Liver (tissue), 3 donors: ENCODE results near the gene UBE2R2.

Experiments used
- ATF3 ChIP-seq: IDR thresholded peaks from 2 replicates; pipeline ENCODE4 v1.6.1; 2016; ENCODE audit warnings: antibody characterized with exemption
- CTCF ChIP-seq: fragments of 150-350 bp; IDR thresholded peaks from 2 replicates; pipeline ENCODE4 v1.5.1; 2017; ENCODE audit warnings: improper control_type of control experiment, low read depth, low read length; ENCODE audit not compliant: missing input control
- GABPA ChIP-seq, 2 donors: IDR thresholded peaks in 1 of 2; conservative IDR thresholded peaks in 1 of 2; 2 replicates each; pipeline ENCODE4 v1.6.1; 2016; ENCODE audit warnings: antibody characterized with exemption in 2 of 2, mild to moderate bottlenecking in 1 of 2, moderate library complexity in 1 of 2
- HNF4G ChIP-seq: IDR thresholded peaks from 2 replicates; pipeline ENCODE4 v1.6.1; 2016; ENCODE audit warnings: antibody characterized with exemption
- JUND ChIP-seq, 2 donors: IDR thresholded peaks; 2 replicates each; pipeline ENCODE4 v1.6.1; 2016; ENCODE audit warnings: antibody characterized with exemption in 2 of 2
- MAX ChIP-seq: IDR thresholded peaks from 2 replicates; pipeline ENCODE4 v1.6.1; 2016; ENCODE audit warnings: antibody characterized with exemption
- RAD21 ChIP-seq, 2 donors: IDR thresholded peaks; 2 replicates each; pipeline ENCODE4 v1.6.1; 2016; ENCODE audit warnings: antibody characterized with exemption in 2 of 2, mild to moderate bottlenecking in 2 of 2
- REST ChIP-seq: IDR thresholded peaks from 2 replicates; pipeline ENCODE4 v1.6.1; 2016; ENCODE audit warnings: antibody characterized with exemption, mild to moderate bottlenecking
- SP1 ChIP-seq: IDR thresholded peaks from 2 replicates; pipeline ENCODE4 v1.6.1; 2018; ENCODE audit warnings: antibody characterized with exemption, mild to moderate bottlenecking
- TAF1 ChIP-seq: conservative IDR thresholded peaks from 2 replicates; pipeline ENCODE4 v1.6.1; 2016; ENCODE audit warnings: antibody characterized with exemption, mild to moderate bottlenecking
- donor health status: healthy.
- donor health status: healthy.

GRCh38 chr9:33913541-33913940 lies 96.6 kb downstream of the UBE2R2 start:
- TF ChIP-seq CTCF (no peak), ATF3 (no peak), RAD21 (IDR thresholded peaks at IDR 0.05) (no peak), SP1 (no peak), HNF4G (no peak), REST (no peak), MAX (no peak), JUND (IDR thresholded peaks at IDR 0.05) (no peak), GABPA (IDR thresholded peaks at IDR 0.05 in 1 of 2, conservative IDR thresholded peaks at IDR 0.05 in 1 of 2) (no peak), TAF1 (no peak)
